Measurements from ENCODE around the gene CDH9.

CDH9 gene

DNA sequence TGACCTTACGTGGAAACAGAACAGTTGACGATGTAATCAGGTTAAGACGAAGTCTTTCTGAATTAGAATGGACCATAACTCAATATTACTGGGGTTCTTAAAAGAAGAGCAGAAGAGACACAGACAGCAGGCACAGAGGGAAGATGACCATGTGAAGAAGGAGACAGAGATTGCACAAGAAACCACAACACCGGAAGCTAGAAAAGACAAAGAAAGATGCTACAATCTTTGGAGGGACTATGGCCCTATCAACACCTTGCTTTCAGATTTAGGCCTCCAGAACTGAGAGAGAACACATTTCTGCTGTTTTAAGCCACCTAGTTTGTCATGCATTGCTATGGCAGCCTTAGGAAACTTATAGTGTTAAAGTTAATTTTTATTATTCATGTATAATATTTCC, 27.1 kb downstream of the CDH9 start:
- H3K4me3 ChIP-seq (ENCODE audit: control insufficient read depth, low read depth, low read length), result no peak overlapping the region
- DNase-seq (ENCODE audit: low read depth), result no peak
- TF ChIP-seq, protein P1, sequence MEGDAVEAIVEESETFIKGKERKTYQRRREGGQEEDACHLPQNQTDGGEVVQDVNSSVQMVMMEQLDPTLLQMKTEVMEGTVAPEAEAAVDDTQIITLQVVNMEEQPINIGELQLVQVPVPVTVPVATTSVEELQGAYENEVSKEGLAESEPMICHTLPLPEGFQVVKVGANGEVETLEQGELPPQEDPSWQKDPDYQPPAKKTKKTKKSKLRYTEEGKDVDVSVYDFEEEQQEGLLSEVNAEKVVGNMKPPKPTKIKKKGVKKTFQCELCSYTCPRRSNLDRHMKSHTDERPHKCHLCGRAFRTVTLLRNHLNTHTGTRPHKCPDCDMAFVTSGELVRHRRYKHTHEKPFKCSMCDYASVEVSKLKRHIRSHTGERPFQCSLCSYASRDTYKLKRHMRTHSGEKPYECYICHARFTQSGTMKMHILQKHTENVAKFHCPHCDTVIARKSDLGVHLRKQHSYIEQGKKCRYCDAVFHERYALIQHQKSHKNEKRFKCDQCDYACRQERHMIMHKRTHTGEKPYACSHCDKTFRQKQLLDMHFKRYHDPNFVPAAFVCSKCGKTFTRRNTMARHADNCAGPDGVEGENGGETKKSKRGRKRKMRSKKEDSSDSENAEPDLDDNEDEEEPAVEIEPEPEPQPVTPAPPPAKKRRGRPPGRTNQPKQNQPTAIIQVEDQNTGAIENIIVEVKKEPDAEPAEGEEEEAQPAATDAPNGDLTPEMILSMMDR (IDR thresholded peaks at IDR 0.05; ENCODE audit: control insufficient read depth, insufficient read depth, low read depth, low read length, missing control alignments), result no peak

DNA sequence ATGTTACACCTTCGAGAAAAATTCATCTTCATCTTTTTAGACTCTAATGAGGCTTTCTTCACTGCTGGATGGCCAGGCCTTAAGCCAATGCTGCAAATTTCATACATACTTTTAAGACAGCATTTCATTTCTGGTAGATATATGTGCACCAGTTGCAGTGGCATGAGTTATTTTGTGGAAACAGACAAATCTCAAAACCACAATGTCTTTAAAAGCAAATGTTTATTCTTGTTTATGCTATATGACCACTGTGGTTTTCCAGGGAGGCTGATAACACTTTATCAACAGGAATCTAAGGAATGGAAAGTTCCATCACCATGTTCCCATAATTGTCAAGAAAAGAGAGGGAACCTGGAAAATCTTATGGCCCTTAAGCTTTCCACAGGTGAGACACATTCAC, 27.7 kb downstream of the CDH9 start:
- TF ChIP-seq, protein P1 (IDR thresholded peaks at IDR 0.05; ENCODE audit: control insufficient read depth, insufficient read depth, low read depth, low read length, missing control alignments), result no peak
- no peak for DNase-seq (ENCODE audit: low read depth)
- H3K4me3 ChIP-seq (ENCODE audit: control insufficient read depth, low read depth, low read length), result no peak overlapping the region

DNA sequence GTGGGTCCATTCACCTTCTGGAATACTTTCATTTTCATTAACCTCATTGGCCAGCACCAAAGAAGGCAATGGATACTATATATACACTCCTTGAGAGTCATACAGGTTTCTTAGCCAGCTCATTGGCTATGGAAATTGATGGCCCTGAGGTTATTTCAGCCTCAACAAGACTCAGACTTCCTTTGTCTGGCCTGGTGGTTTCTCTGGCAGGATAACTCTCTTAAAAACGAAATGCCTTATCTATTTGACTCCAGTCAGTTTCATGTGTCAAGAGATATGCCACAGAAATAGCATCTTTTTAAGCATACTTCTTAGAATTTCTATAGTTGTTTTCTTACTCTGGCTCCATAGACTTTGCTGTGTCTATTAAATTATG, 28.9 kb downstream of the CDH9 start:
- TF ChIP-seq, protein P1 (IDR thresholded peaks at IDR 0.05; ENCODE audit: control insufficient read depth, insufficient read depth, low read depth, low read length, missing control alignments), result no peak
- DNase-seq (ENCODE audit: low read depth), result no peak
- H3K4me3 ChIP-seq (ENCODE audit: control insufficient read depth, low read depth, low read length), result no peak overlapping the region

DNA sequence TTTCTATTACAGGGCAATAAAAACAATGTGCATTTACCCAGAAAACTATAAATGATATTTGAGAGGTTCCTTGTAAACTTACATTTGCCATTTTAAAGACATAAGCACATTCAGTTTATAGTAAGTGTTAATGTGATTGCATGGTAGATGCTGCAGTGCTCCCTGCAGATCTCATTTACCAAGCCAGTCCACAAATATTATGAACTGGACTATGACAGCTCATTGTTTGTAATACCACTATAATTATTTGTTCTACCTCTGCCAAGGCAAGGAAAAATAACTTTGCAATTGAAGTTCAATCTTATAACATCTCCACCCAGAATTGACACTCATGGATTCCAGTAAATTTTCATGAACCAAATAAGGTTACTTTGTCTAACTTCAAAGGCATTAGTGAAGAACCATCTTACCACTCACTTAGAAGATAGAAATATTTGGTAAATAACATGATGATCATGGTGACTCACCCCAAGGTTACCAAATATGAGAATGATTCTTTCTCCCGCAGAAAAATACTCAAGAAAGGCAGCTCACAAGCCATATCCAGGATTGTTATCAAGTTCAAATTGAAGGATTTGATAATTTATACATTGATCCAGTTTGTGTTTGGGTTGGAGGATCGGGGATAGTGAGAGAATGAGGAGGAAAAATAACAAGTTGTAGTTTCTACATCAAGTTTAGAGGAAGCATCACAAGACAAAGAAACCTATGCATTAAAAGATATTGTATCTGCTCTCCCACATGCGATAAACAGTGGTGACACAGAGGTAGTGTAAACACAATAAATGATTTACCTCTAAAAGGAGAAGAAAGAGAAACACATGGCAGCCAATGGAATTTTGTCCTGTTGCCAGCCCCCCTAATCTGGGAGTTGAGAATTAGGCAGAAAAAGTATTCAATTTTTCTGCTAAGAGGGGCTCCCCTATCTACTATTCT, 29.5 kb downstream of the CDH9 start:
- TF ChIP-seq, protein P1 (IDR thresholded peaks at IDR 0.05; ENCODE audit: control insufficient read depth, insufficient read depth, low read depth, low read length, missing control alignments), result no peak
- no peak for DNase-seq (ENCODE audit: low read depth)
- H3K4me3 ChIP-seq (ENCODE audit: control insufficient read depth, low read depth, low read length), result no peak overlapping the region

DNA sequence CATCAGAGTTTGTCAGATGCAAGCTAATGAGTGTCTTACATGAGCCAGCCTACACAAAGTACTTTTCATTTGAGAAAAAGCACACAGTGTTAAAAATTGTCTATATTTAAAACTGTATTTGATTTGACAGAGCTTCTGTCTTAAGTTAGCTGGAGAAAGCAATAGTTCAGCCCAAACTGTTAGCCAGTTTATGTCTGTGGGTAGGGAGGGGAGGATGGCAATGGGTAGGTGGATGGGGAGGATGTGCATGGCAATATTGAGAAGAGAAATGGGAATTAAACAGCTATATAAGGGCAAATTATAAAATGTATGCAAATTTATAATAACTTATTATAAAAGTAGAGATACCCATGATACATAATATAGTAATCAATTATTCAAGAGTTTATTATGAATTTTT, 31.3 kb downstream of the CDH9 start:
- no peak overlapping the region for H3K4me3 ChIP-seq (ENCODE audit: control insufficient read depth, low read depth, low read length)
- TF ChIP-seq, protein P1 (IDR thresholded peaks at IDR 0.05; ENCODE audit: control insufficient read depth, insufficient read depth, low read depth, low read length, missing control alignments), result no peak
- DNase-seq (ENCODE audit: low read depth), result no peak

DNA sequence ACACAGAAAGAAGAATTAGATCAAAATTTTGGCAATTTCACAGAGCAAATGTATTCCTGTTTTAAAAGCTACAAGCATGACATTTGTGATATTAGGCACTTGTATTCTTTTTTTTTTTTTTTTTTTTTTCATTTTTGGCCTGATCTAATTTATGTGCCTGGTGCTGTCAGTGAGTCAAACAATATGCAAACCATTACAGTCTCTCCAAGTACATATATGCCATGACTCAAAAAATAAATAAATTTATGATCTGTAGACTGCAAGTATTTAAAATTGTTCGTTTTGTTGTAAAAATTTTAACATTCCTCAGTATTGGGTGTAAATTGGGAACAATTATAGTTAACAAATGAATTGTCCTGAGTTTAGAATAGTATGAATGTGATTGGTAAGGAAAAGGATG, 51.4 kb downstream of the CDH9 start:
- DNase-seq (ENCODE audit: low read depth), result no peak
- H3K4me3 ChIP-seq (ENCODE audit: control insufficient read depth, low read depth, low read length), result no peak overlapping the region
- TF ChIP-seq, protein P1 (IDR thresholded peaks at IDR 0.05; ENCODE audit: control insufficient read depth, insufficient read depth, low read depth, low read length, missing control alignments), result no peak

Measured in AG09309 (cell line).